ENCODE results near the gene SSTR5. TPM values are rescaled to one million over a fixed set of nuclear protein-coding genes. Genes with fewer than 3 reads are reported as not detected.
"Not testable (repeated sequence)": the region's sequence is repeated elsewhere in the genome, so short reads cannot be mapped to it uniquely, and the experiment has no call there.

The SSTR5 gene
- not detected in 2 replicates for total RNA-seq

GRCh38 chr16:1072526-1073261 lies at the start of gene SSTR5:
Gene SSTR5, plus strand, starts transcription at chr16:1072747. Its CDS starts 6,122 bp downstream, at chr16:1078869.
- no peaks in the 10 kb centered on the region for H3K36me3 Mint-ChIP-seq (ENCODE audit: low read depth)
- H3K27ac Mint-ChIP-seq, result no peak within 1 kb of the TSS
- H3K4me3 Mint-ChIP-seq, result no peak within 1 kb of the TSS
- POLR2A ChIA-PET, result no interaction called here
- TF ChIP-seq CTCF (IDR thresholded peaks at IDR 0.05), result no peak
- no peaks in the 10 kb centered on the region for H3K4me1 Mint-ChIP-seq
- DNase-seq (no peak), ATAC-seq (ENCODE audit: low read depth) (no peak)
- H3K27me3 Mint-ChIP-seq, result peaks cover 19% of the 10 kb centered on the region
- no peaks in the 10 kb centered on the region for H3K9me3 Mint-ChIP-seq
- CTCF ChIA-PET, result no interaction called here
- intact Hi-C loops (cut with micrococcal nuclease), result no loop called here

- no peak for TF ChIP-seq CTCF (IDR thresholded peaks at IDR 0.05)
- CTCF ChIA-PET, result no interaction called here
- H3K9me3 Mint-ChIP-seq, result no peaks in the 10 kb centered on the region
- no peak for DNase-seq
- H3K4me3 Mint-ChIP-seq, result no peak overlapping the region
- no peak overlapping the region for H3K27ac Mint-ChIP-seq
- H3K4me1 Mint-ChIP-seq, result no peaks in the 10 kb centered on the region
- POLR2A ChIA-PET, result no interaction called here
- no peaks in the 10 kb centered on the region for H3K27me3 Mint-ChIP-seq
- intact Hi-C loops (cut with micrococcal nuclease), result no loop called here
- ATAC-seq (ENCODE audit: low read depth), result no peak
- H3K36me3 Mint-ChIP-seq (ENCODE audit: low read depth), result no peaks in the 10 kb centered on the region
Observed at GRCh38 chr16:1024138-1024537, 48.4 kb upstream of the SSTR5 start.

- H3K4me1 Mint-ChIP-seq; H3K36me3 Mint-ChIP-seq (ENCODE audit: low read depth); H3K27ac Mint-ChIP-seq; H3K27me3 Mint-ChIP-seq; ATAC-seq (ENCODE audit: low read depth); H3K4me3 Mint-ChIP-seq; intact Hi-C loops (cut with micrococcal nuclease); POLR2A ChIA-PET; CTCF ChIA-PET; DNase-seq; H3K9me3 Mint-ChIP-seq: not testable (repeated sequence)
Observed at GRCh38 chr16:1025183-1025809, 47.3 kb upstream of the SSTR5 start.

GRCh38 chr16:1026057-1026783 lies 46.3 kb upstream of the SSTR5 start:
- H3K9me3 Mint-ChIP-seq, result no peaks in the 10 kb centered on the region
- POLR2A ChIA-PET, result no interaction called here
- CTCF ChIA-PET, result no interaction called here
- no peaks in the 10 kb centered on the region for H3K36me3 Mint-ChIP-seq (ENCODE audit: low read depth)
- H3K4me1 Mint-ChIP-seq, result no peaks in the 10 kb centered on the region
- H3K27me3 Mint-ChIP-seq, result peaks cover 4% of the 10 kb centered on the region
- H3K4me3 Mint-ChIP-seq, result no peak overlapping the region
- TF ChIP-seq CTCF (IDR thresholded peaks at IDR 0.05), result no peak
- no peak for DNase-seq
- no peak for ATAC-seq (ENCODE audit: low read depth)
- H3K27ac Mint-ChIP-seq, result no peak overlapping the region
- intact Hi-C loops (cut with micrococcal nuclease), result no loop called here

GRCh38 chr16:1026784-1027500 lies 45.6 kb upstream of the SSTR5 start:
- ATAC-seq (ENCODE audit: low read depth) (no peak), DNase-seq (no peak)
- TF ChIP-seq CTCF (IDR thresholded peaks at IDR 0.05), result no peak
- POLR2A ChIA-PET, result no interaction called here
- intact Hi-C loops (cut with micrococcal nuclease), result no loop called here
- Mint-ChIP-seq H3K36me3 (ENCODE audit: low read depth) (no peaks in the 10 kb centered on the region), H3K27ac (no peak overlapping the region), H3K9me3 (no peaks in the 10 kb centered on the region), H3K4me3 (no peak overlapping the region), H3K4me1 (no peaks in the 10 kb centered on the region), H3K27me3 (peaks cover 4% of the 10 kb centered on the region)
- CTCF ChIA-PET, result no interaction called here
